Measurements from ENCODE around the gene DVL1. TPM values are rescaled to one million over a fixed set of nuclear protein-coding genes. Genes with fewer than 3 reads are reported as not detected.

The DVL1 gene
- total RNA-seq, 1 experiment from 2014 or later, result 34.5 TPM

DNA sequence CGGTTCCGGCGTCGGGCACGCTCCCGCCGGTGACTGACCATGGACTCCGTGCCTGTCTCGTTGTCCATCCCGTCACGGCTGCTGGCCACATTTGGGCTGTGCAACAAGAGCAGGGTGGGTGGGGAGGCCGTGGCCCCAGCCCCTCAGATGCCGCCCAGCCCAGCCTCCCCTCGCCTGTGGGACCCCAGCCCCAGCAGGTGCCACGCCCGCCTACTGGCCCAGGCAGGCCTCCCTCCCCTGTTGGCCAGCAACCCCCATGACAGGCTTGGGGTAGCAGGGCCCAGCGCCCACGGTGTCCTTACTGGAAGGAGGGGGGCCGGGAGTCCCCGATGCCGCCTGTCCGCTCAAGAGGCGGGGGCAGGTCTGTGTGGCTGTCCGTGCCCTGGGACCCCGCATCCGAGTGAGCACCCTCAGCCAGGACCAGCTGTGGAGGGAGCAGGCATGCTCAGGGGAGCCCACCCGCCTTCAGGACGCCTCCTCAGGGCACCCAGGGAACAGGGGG lies 7.1 kb downstream of the DVL1 start:
- DNase-seq (ENCODE audit: low read depth), result no peak

DNA sequence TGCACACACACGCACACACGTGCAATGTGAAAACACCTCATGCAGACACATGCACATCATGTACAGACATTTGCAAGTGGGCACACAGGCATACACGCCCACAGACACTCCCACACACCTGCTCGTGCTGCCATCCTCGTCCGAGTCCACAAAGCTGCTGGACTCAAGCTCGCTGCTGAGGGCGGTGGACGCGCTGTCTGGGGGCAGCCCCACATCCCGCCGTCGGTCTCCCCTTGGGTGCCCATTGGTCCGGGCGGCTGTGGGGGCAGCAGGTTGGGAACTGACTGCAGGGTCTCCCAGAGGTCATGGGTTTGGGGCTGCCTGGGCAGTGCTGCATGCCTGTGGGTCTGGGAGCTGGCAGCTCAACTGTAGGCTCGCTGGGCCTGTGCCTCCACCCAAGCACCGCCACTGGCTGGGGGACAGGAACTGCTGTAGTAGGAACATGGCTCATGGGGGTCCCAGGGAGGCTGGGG lies 7.6 kb downstream of the DVL1 start:
- no peak for DNase-seq (ENCODE audit: low read depth)

DNA sequence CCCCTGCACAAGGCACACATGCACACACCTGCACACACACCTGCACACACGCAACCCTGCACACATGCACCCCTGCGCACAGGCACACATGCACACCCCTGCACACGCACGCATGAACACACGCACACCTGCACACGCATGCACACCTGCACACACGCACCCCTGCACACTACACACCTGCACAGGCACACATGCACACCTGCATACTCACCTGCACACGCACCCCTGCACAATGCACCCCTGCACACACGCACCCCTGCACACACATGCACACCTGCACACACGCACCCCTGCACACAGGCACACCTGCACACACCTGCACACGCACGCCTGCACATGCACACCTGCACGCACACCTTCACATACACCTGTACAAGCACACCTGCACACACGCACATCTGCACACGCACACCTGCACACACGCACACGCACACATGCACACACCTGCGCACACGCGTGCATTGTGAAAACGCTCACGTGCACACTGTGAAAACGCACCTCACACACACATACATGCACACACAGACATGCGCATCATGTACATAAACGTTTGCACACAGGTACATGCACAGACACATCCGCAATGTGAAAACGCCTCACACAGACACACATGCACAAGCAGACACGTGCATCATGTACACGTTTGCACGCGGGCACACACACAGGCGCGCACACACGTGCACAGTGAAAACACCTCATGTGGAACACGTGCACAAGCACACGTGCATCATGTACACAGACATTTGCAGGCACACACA lies 8.2 kb downstream of the DVL1 start:
- no peak for DNase-seq (ENCODE audit: low read depth)

DNA sequence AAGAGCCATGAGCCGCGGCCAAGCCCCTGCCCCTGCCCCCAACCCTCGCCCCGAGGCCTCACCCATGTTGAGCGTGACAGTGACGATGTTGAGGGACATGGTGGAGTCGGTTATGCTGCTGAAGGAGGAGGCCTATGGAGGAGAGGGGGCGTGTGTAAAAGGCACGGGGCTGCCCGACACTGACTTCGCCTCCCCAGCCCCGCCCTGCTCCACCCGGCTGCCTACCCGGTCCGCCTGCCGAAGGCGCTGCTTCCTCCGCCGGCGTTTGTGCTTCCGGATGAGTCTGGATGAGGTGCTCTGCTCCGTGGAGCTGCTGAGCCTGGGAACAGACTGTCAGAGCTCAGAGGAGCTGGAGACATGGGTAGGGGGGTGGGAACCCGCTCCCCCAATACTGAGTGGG lies 9.0 kb downstream of the DVL1 start:
- no peak for DNase-seq (ENCODE audit: low read depth)

DNA sequence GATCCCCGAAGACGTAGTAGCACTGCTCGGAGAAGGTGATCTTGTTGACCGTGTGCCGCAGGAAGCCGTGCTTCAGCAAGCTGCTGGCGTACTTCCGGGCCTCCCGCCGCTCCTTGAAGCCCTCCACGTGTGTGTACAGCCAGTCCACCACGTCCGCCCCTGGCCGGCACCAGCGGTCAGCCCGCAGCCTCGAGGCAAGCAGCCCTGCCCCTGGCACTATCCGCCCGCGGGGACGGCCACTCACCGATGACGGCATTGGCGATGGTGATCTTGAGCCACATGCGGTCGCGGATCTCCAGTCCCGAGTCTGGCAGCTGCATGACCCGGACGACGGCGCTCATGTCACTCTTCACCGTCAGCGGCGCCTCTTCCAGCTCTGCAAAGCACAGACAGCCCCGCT lies 10.9 kb downstream of the DVL1 start:
- DNase-seq (ENCODE audit: low read depth), result no peak

DNA sequence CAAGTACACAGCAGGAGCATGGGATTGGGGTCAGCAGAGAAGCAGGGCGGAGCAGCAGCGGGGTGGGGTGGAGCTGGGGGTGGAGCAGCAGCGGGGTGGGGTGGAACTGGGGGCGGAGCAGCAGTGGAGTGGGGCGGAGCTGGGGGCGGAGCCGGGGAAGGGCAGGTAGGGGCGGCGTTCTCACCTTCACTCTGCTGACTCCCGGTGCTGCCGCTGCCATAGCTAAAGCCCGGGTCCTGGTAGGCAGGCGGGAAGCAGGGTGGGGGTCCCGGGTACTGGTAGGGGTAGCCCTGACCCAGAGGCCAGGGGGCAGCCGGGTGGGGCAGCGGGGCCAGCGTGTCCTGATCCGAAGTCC lies 11.4 kb downstream of the DVL1 start:
- DNase-seq (ENCODE audit: low read depth), result no peak

DNA sequence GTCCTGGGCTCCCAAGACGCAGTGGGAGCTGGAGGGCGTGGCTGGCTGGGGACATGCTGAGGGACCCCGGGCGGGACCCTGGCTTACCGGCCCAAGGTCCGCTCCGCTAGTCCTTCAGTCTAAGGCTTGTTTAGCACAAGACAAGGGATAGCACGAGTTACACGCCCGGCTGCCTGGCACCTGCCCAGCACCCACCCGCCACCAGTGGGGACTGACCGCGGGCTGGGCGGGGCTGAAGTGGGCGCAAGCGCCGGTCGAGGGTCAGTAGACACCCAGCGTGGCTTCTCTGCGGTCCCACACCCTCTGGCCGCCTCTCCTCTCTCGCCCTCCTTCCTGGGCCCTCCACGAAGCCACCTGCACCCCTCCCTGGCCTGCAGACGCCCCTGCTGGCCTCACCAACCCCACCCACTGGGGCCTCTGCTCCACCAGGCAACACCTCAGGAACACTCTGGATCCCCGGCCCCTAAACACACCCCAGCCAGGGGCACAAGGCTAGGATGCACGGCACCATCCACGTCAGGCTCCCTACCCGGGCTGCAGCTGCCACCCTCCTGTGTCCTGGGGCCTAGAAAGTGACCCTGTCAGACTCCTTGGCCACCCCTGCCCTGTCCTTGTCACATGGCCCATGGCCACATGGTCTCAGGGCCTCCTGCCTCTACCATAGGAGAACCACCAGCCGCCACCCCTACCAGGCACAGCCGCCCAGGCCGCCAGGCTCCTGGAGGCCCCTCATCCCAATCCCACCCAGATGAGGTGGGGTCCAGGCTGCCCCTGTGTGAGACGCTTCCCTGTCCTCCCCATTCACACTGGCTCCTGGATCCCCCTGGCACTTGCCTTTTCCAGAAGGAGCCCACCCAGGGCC lies 12.1 kb downstream of the DVL1 start:
- no peak for DNase-seq (ENCODE audit: low read depth)

DNA sequence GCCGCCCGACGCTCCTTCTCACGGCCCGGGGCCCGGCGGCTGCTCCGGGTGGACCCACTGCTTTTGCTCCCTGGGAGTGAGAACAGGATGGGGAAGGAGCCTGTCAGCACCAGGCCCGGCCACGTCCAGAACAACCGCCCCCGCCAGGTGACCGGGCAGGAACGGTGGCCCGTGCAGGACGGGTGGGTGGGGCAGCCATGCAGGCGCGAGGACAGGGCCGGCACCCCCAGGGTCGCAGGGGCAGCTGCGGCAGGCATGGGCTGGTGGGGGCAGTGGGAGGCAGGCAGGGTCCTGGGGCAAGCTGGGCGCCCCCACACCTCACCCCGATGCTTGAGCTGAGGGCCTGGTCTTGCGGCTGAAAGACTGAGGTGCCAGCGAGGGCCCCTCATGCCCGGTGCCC lies 12.8 kb downstream of the DVL1 start:
- no peak for DNase-seq (ENCODE audit: low read depth)

DNA sequence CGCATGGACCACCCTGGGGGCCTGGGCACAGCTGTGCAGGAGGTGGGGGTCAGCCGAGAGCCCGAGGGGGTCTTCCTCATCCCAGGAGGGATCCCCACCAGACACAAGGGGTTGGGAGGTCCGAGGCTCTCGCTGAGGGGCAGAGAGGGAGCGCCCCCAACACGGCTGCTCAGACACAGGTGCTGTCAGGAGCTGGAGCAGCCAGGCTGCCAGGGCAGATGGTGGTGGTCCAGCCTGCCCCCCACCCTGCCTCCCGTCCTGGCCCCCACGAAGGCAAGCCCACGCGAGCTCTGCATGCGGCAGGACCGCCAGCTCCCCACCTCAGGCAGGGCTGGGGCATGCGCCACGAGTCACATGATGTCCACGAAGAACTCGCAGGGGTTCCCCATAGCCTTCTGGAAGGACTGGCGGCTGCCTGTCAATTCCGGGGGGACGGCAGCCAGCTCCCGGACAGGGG lies 13.4 kb downstream of the DVL1 start:
- no peak for DNase-seq (ENCODE audit: low read depth)

DNA sequence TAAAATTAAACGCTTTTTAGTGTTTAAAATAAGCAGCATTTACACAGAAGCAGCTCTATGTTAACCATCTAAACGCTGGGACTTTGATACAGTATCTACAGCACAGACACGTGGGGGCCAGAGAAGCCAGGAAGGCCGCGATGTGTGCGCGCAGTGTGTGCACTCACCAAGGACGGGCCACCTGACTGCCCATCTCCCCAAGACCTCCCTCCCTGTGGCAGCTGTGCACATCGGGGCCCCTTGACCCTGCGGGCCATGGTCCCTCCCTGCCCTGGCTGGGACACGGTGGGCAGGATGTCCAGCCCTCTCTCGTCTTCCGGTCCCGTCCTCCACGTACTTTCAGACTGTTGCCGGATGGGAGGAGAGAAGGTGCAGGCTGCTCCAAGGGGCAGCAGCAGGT lies 13.9 kb downstream of the DVL1 start:
- no peak for DNase-seq (ENCODE audit: low read depth)

DNA sequence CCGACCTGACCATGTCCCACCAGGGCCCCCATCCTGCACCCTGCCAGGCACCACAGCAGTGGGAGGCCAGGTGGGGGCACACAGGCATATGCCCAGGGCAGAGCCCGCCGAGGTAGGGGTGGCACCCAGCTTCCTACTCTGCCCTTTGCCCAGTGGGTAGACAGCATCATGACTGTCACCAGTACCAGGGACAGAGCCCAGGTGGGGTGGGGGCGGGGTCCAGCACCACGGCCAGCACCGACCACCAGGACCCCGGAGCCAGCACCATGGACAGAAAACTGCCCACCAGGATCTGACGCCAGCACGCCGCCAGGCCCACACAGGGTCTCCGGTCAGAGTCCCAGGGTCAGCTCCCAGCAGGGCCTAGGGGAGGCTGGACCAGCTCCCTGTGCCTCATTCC lies 14.4 kb downstream of the DVL1 start:
- no peak for DNase-seq (ENCODE audit: low read depth)

DNA sequence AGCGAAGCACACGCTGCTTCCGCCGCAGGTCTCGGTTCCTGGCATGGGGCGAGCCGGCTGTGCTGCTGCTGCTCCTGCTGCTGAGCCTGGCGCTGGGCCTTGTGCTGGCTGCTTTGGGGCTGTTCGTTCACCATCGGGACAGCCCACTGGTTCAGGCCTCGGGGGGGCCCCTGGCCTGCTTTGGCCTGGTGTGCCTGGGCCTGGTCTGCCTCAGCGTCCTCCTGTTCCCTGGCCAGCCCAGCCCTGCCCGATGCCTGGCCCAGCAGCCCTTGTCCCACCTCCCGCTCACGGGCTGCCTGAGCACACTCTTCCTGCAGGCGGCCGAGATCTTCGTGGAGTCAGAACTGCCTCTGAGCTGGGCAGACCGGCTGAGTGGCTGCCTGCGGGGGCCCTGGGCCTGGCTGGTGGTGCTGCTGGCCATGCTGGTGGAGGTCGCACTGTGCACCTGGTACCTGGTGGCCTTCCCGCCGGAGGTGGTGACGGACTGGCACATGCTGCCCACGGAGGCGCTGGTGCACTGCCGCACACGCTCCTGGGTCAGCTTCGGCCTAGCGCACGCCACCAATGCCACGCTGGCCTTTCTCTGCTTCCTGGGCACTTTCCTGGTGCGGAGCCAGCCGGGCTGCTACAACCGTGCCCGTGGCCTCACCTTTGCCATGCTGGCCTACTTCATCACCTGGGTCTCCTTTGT lies 15.5 kb downstream of the DVL1 start:
- no peak for DNase-seq (ENCODE audit: low read depth)

DNA sequence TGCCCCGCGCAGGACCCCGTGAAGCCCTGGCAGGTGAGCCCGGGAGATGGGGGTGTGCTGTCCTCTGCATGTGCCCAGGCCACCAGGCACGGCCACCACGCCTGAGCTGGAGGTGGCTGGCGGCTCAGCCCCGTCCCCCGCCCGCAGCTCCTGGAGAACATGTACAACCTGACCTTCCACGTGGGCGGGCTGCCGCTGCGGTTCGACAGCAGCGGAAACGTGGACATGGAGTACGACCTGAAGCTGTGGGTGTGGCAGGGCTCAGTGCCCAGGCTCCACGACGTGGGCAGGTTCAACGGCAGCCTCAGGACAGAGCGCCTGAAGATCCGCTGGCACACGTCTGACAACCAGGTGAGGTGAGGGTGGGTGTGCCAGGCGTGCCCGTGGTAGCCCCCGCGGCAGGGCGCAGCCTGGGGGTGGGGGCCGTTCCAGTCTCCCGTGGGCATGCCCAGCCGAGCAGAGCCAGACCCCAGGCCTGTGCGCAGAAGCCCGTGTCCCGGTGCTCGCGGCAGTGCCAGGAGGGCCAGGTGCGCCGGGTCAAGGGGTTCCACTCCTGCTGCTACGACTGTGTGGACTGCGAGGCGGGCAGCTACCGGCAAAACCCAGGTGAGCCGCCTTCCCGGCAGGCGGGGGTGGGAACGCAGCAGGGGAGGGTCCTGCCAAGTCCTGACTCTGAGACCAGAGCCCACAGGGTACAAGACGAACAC lies 16.3 kb downstream of the DVL1 start:
- no peak for DNase-seq (ENCODE audit: low read depth)

DNA sequence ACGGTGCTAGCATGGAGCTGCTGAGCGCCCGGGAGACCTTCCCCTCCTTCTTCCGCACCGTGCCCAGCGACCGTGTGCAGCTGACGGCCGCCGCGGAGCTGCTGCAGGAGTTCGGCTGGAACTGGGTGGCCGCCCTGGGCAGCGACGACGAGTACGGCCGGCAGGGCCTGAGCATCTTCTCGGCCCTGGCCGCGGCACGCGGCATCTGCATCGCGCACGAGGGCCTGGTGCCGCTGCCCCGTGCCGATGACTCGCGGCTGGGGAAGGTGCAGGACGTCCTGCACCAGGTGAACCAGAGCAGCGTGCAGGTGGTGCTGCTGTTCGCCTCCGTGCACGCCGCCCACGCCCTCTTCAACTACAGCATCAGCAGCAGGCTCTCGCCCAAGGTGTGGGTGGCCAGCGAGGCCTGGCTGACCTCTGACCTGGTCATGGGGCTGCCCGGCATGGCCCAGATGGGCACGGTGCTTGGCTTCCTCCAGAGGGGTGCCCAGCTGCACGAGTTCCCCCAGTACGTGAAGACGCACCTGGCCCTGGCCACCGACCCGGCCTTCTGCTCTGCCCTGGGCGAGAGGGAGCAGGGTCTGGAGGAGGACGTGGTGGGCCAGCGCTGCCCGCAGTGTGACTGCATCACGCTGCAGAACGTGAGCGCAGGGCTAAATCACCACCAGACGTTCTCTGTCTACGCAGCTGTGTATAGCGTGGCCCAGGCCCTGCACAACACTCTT lies 17.0 kb downstream of the DVL1 start:
- no peak for DNase-seq (ENCODE audit: low read depth)

DNA sequence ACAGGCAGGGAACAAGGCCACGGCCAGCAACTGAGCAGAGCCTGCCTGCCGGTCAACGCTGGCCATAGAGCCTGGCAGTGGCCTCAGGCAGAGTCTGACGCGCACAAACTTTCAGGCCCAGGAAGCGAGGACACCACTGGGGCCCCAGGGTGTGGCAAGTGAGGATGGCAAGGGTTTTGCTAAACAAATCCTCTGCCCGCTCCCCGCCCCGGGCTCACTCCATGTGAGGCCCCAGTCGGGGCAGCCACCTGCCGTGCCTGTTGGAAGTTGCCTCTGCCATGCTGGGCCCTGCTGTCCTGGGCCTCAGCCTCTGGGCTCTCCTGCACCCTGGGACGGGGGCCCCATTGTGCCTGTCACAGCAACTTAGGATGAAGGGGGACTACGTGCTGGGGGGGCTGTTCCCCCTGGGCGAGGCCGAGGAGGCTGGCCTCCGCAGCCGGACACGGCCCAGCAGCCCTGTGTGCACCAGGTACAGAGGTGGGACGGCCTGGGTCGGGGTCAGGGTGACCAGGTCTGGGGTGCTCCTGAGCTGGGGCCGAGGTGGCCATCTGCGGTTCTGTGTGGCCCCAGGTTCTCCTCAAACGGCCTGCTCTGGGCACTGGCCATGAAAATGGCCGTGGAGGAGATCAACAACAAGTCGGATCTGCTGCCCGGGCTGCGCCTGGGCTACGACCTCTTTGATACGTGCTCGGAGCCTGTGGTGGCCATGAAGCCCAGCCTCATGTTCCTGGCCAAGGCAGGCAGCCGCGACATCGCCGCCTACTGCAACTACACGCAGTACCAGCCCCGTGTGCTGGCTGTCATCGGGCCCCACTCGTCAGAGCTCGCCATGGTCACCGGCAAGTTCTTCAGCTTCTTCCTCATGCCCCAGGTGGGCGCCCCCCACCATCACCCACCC lies 17.9 kb downstream of the DVL1 start, which contains the start of gene TAS1R3:
TAS1R3 (plus strand) TSS at position 213 of the 898 bp plus-strand sequence; CDS start at position 279, 66 bp downstream.
- peak; percentile 22 for DNase-seq (ENCODE audit: low read depth)

DNA sequence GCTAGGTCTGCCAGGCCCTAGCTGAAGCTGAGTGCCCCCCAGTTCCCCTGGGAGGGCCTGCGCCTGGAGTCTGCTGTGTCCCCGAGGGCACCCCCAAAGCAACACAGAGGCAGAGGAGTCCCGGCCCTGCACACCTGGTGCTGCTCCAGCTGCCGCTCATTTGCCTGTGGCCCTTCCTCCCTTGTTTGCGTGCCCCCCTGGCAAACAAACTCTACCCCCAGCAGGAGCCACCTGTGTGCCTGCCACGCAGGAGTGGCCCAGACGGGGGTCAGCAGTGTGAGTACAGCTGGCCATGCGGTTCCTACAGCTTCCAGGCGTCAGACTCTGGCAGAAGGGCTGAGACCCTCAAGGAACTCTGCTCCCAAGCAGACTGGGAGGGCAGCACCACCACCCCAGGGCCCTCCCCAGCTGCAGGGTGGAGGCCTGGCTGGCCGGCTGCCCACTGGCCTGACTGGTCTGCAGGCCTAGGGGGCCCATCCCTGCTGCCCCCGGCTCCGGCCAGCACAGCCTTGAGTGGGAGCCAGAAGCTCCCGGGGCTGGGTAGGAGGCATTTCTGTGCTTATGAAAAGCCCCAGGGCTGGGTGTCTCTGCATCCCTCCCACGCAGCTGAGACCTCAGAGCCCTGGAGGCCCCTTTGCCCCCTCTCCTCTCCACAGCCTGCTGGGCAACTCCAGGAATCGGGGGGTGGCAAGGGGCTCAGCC lies 18.7 kb downstream of the DVL1 start:
- DNase-seq (ENCODE audit: low read depth), result no peak

DNA sequence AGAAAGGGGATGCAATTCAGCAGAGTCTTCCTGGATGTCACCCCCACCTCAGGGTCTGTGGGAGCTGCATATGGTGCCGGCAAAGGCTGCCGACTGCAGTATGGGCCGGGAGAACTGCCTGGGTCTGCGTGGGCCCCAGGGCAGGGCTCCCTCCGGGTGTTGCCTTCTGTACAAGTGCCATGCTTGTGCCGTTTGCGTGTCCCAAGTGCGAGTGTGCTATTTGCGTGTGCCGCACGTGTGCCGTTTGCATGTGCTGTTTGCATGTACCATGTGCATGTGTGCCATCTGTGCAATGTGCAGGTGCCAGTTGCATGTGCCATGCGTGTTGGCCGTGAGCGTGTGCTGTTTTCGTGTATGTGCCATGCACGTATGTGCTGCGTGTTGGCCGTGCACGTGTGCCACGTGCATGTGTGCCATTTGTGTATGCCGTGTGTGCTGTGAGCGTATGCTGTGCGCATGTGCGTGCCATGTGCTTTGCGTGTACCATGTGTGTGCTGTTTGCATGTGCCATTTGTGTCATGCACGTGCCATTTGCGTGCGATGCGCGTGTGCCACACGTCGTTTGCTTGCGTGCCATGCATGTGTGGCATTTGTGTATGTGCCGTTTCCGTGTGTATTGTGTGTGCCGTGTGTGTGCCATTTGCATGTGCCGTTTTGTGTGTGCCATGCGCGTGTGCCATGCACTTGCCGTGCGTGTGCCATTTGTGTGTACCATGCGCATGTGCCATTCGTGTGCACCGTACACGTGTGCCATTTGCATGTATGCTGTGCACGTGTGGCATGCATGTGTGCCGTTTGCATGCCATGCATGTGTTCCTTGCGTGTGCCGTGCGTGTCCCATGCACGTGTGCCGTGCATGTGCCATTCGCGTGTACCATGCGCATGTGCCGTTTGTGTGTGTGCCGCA lies 19.7 kb downstream of the DVL1 start:
- DNase-seq (ENCODE audit: low read depth), result no peak

DNA sequence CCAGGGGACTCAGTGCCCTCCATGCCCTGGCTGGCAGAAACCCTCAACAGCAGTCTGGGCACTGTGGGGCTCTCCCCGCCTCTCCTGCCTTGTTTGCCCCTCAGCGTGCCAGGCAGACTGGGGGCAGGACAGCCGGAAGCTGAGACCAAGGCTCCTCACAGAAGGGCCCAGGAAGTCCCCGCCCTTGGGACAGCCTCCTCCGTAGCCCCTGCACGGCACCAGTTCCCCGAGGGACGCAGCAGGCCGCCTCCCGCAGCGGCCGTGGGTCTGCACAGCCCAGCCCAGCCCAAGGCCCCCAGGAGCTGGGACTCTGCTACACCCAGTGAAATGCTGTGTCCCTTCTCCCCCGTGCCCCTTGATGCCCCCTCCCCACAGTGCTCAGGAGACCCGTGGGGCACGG lies 21.0 kb downstream of the DVL1 start:
- no peak for DNase-seq (ENCODE audit: low read depth)
